Mesothelial cell of epicardium (in vitro differentiated cells): ENCODE results near the gene CHRNB2. TPM values are rescaled to one million over a fixed set of nuclear protein-coding genes. Genes with fewer than 3 reads are reported as not detected.

Experiments
- DNase-seq, 2 experiments: peaks; one replicate each; pipeline ENCODE4 v3.0.0; 2021; ENCODE audit warnings: low spot score in 2 of 2; ENCODE audit not compliant: unreplicated experiment in 2 of 2
- H3K27ac Mint-ChIP-seq: 2 replicates; pipeline ENCODE4 v1.8.0; 2021; ENCODE audit warnings: mixed read lengths
- H3K27me3 Mint-ChIP-seq: 2 replicates; pipeline ENCODE4 v1.8.0; 2021; ENCODE audit warnings: low read depth, mixed read lengths
- H3K36me3 Mint-ChIP-seq: 2 replicates; pipeline ENCODE4 v1.8.0; 2021; ENCODE audit warnings: mixed read lengths
- H3K4me1 Mint-ChIP-seq: 2 replicates; pipeline ENCODE4 v1.8.0; 2021; ENCODE audit warnings: mixed read lengths
- H3K4me3 Mint-ChIP-seq: 2 replicates; pipeline ENCODE4 v1.8.0; 2021; ENCODE audit warnings: mild to moderate bottlenecking, moderate library complexity, mixed read lengths
- H3K9me3 Mint-ChIP-seq: 2 replicates; pipeline ENCODE4 v1.8.0; 2021; ENCODE audit warnings: mixed read lengths
- total RNA-seq: library from RNA; stranded (reverse); gene quantifications from 3 replicates; pipeline ENCODE4 v1.2.1, GENCODE V29; 2021
- TF ChIP-seq, protein P1 (sequence below): fragments of 200-600 bp; sonication (generic); IDR thresholded peaks from one replicate; pipeline ENCODE4 v1.5.0; 2021; ENCODE audit warnings: antibody characterized with exemption; ENCODE audit not compliant: unreplicated experiment

The CHRNB2 gene
- total RNA-seq, 1 donor from 2014 or later = 0.31 TPM

DNA sequence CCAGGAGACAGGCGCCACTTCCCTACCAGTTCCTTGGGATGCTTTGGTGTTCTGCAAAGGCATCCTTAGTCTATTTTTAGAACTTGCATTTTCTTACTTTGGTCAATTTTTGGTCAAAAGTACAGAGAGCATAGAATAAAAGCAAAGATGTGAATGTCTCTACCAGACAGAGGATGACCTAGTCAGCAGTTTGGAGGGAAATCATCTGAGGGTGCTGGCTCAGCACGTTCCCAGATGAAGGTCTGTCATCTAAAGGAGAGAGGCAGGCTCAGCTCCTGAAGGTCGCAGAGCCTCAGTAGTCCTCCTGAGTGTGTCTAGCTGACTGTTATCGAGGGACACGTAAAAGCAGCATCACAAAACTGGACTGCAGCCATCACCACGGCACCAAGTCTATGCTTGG is 15.3 kb downstream of the CHRNB2 start:
- peaks cover 45% of the 10 kb centered on the region for H3K36me3 Mint-ChIP-seq
- H3K4me1 Mint-ChIP-seq = peaks cover under 1% of the 10 kb centered on the region
- H3K27me3 Mint-ChIP-seq = no peaks in the 10 kb centered on the region
- H3K9me3 Mint-ChIP-seq = no peaks in the 10 kb centered on the region
- TF ChIP-seq, protein P1, sequence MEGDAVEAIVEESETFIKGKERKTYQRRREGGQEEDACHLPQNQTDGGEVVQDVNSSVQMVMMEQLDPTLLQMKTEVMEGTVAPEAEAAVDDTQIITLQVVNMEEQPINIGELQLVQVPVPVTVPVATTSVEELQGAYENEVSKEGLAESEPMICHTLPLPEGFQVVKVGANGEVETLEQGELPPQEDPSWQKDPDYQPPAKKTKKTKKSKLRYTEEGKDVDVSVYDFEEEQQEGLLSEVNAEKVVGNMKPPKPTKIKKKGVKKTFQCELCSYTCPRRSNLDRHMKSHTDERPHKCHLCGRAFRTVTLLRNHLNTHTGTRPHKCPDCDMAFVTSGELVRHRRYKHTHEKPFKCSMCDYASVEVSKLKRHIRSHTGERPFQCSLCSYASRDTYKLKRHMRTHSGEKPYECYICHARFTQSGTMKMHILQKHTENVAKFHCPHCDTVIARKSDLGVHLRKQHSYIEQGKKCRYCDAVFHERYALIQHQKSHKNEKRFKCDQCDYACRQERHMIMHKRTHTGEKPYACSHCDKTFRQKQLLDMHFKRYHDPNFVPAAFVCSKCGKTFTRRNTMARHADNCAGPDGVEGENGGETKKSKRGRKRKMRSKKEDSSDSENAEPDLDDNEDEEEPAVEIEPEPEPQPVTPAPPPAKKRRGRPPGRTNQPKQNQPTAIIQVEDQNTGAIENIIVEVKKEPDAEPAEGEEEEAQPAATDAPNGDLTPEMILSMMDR = no peak
- no peak overlapping the region for H3K4me3 Mint-ChIP-seq
- H3K27ac Mint-ChIP-seq = no peak overlapping the region
- no peak for DNase-seq

DNA sequence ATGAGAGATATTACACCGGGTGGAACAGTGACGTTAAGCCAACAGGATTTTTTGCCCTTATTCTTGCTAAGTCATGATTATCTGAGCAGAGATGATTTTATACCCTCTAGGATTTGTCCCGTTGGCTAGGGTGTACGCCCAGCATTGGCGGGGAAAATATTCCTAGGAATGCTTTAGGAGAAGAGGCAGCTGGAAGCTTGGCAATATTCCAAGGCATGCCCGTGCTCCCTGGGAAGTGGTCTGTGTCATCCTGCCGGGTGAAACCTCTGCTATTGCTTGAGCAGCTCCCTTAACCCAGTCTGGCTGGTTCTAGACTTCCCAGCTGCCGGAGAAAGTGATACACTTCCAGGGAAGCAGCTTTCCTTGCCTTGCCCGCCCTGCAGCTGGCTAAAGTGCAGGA is 16.2 kb downstream of the CHRNB2 start:
- H3K4me1 Mint-ChIP-seq = no peaks in the 10 kb centered on the region
- no peaks in the 10 kb centered on the region for H3K9me3 Mint-ChIP-seq

DNA sequence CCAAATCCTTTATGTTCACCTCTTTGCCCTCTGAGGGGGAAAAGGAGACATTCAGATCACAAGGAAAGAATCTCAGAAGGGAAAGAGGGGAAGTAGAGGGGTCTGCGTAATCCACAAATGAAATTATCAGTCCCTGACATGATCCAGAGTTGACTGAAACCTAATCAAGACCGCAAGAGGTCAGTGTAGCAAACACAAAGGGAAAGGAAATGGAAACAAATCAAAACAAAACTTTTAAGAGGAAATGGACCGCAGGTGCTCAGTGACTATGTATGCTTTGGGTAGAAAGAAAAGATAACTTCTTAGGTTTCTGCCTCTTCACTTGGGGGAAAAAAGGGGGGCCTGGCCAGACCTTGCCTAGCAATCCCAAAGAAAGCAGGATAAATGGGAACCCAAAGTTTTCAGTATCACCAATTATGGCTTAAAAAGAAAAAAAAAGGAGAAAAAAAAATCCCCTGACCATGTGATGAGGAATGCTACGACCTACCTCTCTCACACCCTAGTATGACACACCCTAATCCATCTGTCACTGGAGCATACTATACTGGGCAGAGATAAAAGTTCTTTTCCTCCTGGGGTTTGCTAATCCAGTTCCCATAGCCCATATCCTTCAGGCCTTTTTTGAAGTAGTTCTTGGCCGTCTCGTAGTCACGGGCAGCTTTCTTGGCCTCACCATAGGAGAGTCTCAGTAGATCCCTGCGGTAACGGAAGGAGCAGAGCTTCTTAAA is 16.9 kb downstream of the CHRNB2 start:
- TF ChIP-seq, protein P1 = no peak
- Mint-ChIP-seq H3K4me1 (no peaks in the 10 kb centered on the region), H3K36me3 (peaks cover 51% of the 10 kb centered on the region), H3K27me3 (no peaks in the 10 kb centered on the region), H3K4me3 (no peak overlapping the region), H3K27ac (no peak overlapping the region), H3K9me3 (no peaks in the 10 kb centered on the region)
- no peak for DNase-seq

More for the DNA sequence above, 16.2 kb downstream of the CHRNB2 start:
- Mint-ChIP-seq H3K27me3 (no peaks in the 10 kb centered on the region), H3K4me3 (no peak overlapping the region), H3K36me3 (peaks cover 47% of the 10 kb centered on the region), H3K27ac (no peak overlapping the region)
- no peak for DNase-seq
- TF ChIP-seq, protein P1 = no peak

DNA sequence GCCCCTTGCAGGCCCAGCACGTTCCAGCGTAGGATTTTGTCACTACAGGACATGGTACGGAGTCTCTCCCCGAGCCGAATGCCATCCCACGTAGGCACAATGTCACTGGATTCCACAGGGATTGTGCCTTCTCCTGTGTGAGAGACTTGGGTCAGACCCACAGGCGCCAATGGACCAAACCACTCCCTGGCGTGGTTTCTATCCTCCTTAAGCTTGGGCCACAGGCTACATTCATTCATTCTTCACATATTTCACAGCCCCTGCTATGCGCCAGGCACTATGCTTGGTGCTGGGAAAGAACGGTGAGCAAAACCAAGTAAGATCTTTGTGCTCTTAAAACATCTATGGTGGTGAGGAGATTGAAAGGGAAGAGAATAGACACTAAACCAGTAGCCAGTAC is 18.7 kb downstream of the CHRNB2 start:
- Mint-ChIP-seq H3K4me1 (no peaks in the 10 kb centered on the region), H3K27ac (no peak overlapping the region), H3K4me3 (no peak overlapping the region), H3K27me3 (no peaks in the 10 kb centered on the region), H3K36me3 (peaks cover 60% of the 10 kb centered on the region), H3K9me3 (no peaks in the 10 kb centered on the region)
- DNase-seq = no peak
- TF ChIP-seq, protein P1 = no peak

DNA sequence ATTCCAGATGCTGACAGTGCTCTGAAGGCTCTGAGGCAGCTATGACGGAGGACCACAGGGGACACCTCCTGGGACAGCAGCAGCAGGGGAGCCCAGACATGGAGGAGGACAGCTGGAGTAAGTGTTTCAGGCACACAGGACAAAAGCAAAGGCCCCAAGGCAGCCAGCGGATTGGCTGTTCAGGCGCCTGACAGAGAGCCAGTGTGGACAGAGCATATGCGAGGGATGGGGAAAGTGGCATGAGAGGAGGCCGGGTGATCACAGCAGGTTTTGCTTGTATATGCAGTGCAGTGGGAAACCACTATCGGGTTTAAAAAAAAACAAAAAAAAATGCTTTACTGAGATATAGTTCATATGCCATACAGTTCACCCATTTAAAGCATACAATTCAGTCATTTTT is 19.1 kb downstream of the CHRNB2 start:
- Mint-ChIP-seq H3K4me1 (no peaks in the 10 kb centered on the region), H3K4me3 (no peak overlapping the region), H3K27me3 (no peaks in the 10 kb centered on the region), H3K9me3 (no peaks in the 10 kb centered on the region), H3K36me3 (peaks cover 62% of the 10 kb centered on the region), H3K27ac (no peak overlapping the region)
- TF ChIP-seq, protein P1 = no peak
- no peak for DNase-seq
